DOHH2 (cell line): ENCODE data around the gene CALHM5.

Experiments used
- EZH2phosphoT487 ChIP-seq: fragments of 200-600 bp; sonication (generic); IDR thresholded peaks from 2 replicates; pipeline ENCODE4 v1.6.1; 2017; ENCODE audit warnings: borderline replicate concordance, mild to moderate bottlenecking, antibody characterized with exemption, low read length, moderate library complexity, mixed read lengths
- TF ChIP-seq, protein P1 (sequence below): fragments of 200-600 bp; sonication (generic); IDR thresholded peaks from one replicate; pipeline ENCODE4 v1.5.1; 2014; ENCODE audit warnings: antibody characterized with exemption, mild to moderate bottlenecking, low read depth, low read length; ENCODE audit not compliant: poor library complexity, severe bottlenecking

DNA sequence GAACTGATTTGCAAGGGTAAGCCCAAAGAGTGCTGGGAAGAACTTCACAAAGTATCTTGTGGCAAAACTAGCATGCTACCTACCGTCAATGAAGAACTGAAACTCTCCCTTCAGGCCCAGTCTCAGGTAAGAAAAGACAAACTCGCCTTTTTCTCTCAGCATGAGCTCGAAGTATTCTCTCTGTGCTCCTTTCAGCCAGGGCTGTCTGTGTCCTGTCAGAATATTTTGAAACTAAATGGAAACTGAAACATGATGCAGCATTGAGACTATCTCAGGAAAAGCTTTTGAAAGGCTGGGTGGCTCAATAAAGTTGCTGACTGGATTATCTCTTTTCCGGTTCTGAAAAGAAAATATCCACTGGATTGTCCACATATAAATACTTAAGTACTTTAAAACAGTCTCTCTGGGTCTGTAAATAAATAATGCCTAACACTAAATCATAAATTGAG, 696 bp downstream of the CALHM5 start:
- TF ChIP-seq, protein P1, sequence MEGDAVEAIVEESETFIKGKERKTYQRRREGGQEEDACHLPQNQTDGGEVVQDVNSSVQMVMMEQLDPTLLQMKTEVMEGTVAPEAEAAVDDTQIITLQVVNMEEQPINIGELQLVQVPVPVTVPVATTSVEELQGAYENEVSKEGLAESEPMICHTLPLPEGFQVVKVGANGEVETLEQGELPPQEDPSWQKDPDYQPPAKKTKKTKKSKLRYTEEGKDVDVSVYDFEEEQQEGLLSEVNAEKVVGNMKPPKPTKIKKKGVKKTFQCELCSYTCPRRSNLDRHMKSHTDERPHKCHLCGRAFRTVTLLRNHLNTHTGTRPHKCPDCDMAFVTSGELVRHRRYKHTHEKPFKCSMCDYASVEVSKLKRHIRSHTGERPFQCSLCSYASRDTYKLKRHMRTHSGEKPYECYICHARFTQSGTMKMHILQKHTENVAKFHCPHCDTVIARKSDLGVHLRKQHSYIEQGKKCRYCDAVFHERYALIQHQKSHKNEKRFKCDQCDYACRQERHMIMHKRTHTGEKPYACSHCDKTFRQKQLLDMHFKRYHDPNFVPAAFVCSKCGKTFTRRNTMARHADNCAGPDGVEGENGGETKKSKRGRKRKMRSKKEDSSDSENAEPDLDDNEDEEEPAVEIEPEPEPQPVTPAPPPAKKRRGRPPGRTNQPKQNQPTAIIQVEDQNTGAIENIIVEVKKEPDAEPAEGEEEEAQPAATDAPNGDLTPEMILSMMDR: no peak
- no peak for TF ChIP-seq EZH2phosphoT487
